HG03196 (cell line): ENCODE data around the gene ACTR5.
"Not testable (repeated sequence)": the region's sequence is repeated elsewhere in the genome, so short reads cannot be mapped to it uniquely, and the experiment has no call there.

Experiments used
- ATAC-seq: cut with Tn5 transposase; IDR thresholded peaks from one replicate; pipeline ENCODE4 v1.9.1; 2021; ENCODE audit not compliant: unreplicated experiment

Gene ACTR5

GRCh38 chr20:38764567-38765318 lies 16.5 kb downstream of the ACTR5 start:
- ATAC-seq, result no peak

GRCh38 chr20:38766071-38766470 lies 17.8 kb downstream of the ACTR5 start:
- no peak for ATAC-seq

GRCh38 chr20:38769376-38770295 lies 21.4 kb downstream of the ACTR5 start:
- no peak for ATAC-seq

GRCh38 chr20:38770546-38770945 lies 22.3 kb downstream of the ACTR5 start:
- no peak for ATAC-seq

GRCh38 chr20:38770970-38771369 lies 22.7 kb downstream of the ACTR5 start:
- ATAC-seq, result no peak

- no peak for ATAC-seq
Measured at GRCh38 chr20:38771621-38772020, 23.4 kb downstream of the ACTR5 start.

- no peak for ATAC-seq
Measured at GRCh38 chr20:38774167-38774566, 25.9 kb downstream of the ACTR5 start.

- ATAC-seq, result no peak
Measured at GRCh38 chr20:38776363-38776762, 28.1 kb downstream of the ACTR5 start.

- ATAC-seq, result no peak
Measured at GRCh38 chr20:38779247-38780097, 31.2 kb downstream of the ACTR5 start.

GRCh38 chr20:38782275-38782674 lies 34.0 kb downstream of the ACTR5 start:
- ATAC-seq, result no peak

- ATAC-seq, result no peak
Measured at GRCh38 chr20:38787870-38788269, 39.6 kb downstream of the ACTR5 start.

- ATAC-seq, result no peak
Measured at GRCh38 chr20:38789503-38790199, 41.4 kb downstream of the ACTR5 start.

- ATAC-seq, result no peak
Measured at GRCh38 chr20:38790200-38791053, 42.2 kb downstream of the ACTR5 start.

GRCh38 chr20:38791291-38791690 lies 43.0 kb downstream of the ACTR5 start:
- ATAC-seq, result no peak

GRCh38 chr20:38791940-38792339 lies 43.7 kb downstream of the ACTR5 start:
- ATAC-seq, result no peak

GRCh38 chr20:38794057-38794456 lies 45.8 kb downstream of the ACTR5 start:
- not testable (repeated sequence) for ATAC-seq

GRCh38 chr20:38798266-38798665 lies 50.0 kb downstream of the ACTR5 start:
- no peak for ATAC-seq

GRCh38 chr20:38799203-38799602 lies 50.9 kb downstream of the ACTR5 start:
- no peak for ATAC-seq

- ATAC-seq, result no peak
Measured at GRCh38 chr20:38800882-38801281, 52.6 kb downstream of the ACTR5 start.

GRCh38 chr20:38804221-38804620 lies 56.0 kb downstream of the ACTR5 start:
- ATAC-seq, result no peak
